ENCODE measurements around the gene CSNK1G2. TPM values are rescaled to one million over a fixed set of nuclear protein-coding genes. Genes with fewer than 3 reads are reported as not detected.
A peak's percentile ranks its signal among the peaks of the same experiment; 100 is the strongest.

Gene CSNK1G2
- total and polyA plus RNA-seq, 2 of the 13 experiments (the other 11 are each of a cell fraction or from before 2014, with no cell fraction given), result 53.8 to 72.5 TPM

DNA sequence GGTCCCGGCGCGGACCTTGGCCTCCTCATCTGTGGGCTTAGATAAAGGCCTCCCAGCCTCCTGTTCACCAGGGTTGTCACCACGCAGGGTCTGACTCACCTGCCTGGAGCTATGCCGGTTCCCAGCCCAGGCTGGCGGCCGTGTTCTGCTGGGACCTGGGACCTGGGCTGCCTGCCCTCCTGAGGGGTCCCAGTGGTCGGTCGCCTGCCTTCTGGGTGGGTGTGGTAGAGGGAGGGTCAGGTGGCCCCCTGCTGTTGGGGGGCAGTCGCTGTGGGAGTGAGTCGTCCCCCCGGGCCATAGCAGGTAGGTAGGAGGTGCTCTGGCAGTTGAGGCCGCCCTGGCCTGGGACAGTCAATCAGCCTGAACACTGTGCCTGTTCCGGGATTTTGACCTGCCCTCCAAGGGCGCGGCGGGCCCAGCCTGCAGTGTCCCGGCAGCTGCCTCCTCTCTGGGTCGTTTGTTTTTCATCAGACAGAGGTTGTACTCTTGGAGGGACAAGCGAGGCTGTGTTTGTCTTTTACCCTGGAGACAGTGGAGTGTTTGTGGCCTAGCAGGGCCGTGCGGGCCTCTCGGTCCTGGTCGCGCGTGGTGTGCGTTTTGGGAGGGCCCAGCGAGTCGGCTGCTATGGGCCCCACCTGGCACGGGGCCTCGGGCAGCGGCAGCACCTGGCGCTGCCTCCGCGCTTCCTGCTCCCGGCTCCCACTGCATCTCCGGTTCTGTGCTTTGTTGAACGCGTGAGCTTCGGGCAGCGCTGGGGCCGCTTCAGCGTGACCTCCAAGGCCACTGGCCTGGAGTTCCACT is 33.2 kb upstream of the CSNK1G2 start (continued):
- TF ChIP-seq GPN1 (CRISPR knock-in tag; IDR thresholded peaks at IDR 0.05; ENCODE audit: borderline replicate concordance) (0 out of 2 replicates have a peak, but pooled peaks have one; percentile 33), ZNF589 (CRISPR knock-in tag; conservative IDR thresholded peaks at IDR 0.05) (no peak), MLX (CRISPR knock-in tag; IDR thresholded peaks at IDR 0.05) (no peak), ZBTB39 (CRISPR knock-in tag; IDR thresholded peaks at IDR 0.05) (no peak), NFYB (CRISPR knock-in tag; IDR thresholded peaks at IDR 0.05) (no peak), SP4 (CRISPR knock-in tag; IDR thresholded peaks at IDR 0.05) (no peak), ZBTB43 (CRISPR knock-in tag; conservative IDR thresholded peaks at IDR 0.05) (no peak), LCORL (IDR thresholded peaks at IDR 0.05) (no peak), LCORL (CRISPR knock-in tag; IDR thresholded peaks at IDR 0.05) (peak; percentile 91), ZNF788 (CRISPR knock-in tag; IDR thresholded peaks at IDR 0.05; ENCODE audit: borderline replicate concordance) (peak; percentile 44; the same call in 1 of the 2 replicates), ZBTB8A (CRISPR knock-in tag; IDR thresholded peaks at IDR 0.05; ENCODE audit: borderline replicate concordance, low read depth) (no peak), MEF2D (CRISPR knock-in tag; IDR thresholded peaks at IDR 0.05) (no peak), SMARCC2 (IDR thresholded peaks at IDR 0.05) (no peak), ZNF10 (CRISPR knock-in tag; IDR thresholded peaks at IDR 0.05; ENCODE audit: borderline replicate concordance, low read depth) (no peak), GTF3A (CRISPR knock-in tag; conservative IDR thresholded peaks at IDR 0.05) (0 out of 2 replicates have a peak, but pooled peaks have one; percentile 33), XBP1 (CRISPR knock-in tag; IDR thresholded peaks at IDR 0.05) (no peak), ZNF234 (CRISPR knock-in tag; conservative IDR thresholded peaks at IDR 0.05) (no peak), ZNF24 (IDR thresholded peaks at IDR 0.05) (no peak)
- TF ChIP-seq, protein P1, sequence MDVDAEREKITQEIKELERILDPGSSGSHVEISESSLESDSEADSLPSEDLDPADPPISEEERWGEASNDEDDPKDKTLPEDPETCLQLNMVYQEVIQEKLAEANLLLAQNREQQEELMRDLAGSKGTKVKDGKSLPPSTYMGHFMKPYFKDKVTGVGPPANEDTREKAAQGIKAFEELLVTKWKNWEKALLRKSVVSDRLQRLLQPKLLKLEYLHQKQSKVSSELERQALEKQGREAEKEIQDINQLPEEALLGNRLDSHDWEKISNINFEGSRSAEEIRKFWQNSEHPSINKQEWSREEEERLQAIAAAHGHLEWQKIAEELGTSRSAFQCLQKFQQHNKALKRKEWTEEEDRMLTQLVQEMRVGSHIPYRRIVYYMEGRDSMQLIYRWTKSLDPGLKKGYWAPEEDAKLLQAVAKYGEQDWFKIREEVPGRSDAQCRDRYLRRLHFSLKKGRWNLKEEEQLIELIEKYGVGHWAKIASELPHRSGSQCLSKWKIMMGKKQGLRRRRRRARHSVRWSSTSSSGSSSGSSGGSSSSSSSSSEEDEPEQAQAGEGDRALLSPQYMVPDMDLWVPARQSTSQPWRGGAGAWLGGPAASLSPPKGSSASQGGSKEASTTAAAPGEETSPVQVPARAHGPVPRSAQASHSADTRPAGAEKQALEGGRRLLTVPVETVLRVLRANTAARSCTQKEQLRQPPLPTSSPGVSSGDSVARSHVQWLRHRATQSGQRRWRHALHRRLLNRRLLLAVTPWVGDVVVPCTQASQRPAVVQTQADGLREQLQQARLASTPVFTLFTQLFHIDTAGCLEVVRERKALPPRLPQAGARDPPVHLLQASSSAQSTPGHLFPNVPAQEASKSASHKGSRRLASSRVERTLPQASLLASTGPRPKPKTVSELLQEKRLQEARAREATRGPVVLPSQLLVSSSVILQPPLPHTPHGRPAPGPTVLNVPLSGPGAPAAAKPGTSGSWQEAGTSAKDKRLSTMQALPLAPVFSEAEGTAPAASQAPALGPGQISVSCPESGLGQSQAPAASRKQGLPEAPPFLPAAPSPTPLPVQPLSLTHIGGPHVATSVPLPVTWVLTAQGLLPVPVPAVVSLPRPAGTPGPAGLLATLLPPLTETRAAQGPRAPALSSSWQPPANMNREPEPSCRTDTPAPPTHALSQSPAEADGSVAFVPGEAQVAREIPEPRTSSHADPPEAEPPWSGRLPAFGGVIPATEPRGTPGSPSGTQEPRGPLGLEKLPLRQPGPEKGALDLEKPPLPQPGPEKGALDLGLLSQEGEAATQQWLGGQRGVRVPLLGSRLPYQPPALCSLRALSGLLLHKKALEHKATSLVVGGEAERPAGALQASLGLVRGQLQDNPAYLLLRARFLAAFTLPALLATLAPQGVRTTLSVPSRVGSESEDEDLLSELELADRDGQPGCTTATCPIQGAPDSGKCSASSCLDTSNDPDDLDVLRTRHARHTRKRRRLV (CRISPR knock-in tag; IDR thresholded peaks at IDR 0.05), result no peak
- TF ChIP-seq, protein P2, sequence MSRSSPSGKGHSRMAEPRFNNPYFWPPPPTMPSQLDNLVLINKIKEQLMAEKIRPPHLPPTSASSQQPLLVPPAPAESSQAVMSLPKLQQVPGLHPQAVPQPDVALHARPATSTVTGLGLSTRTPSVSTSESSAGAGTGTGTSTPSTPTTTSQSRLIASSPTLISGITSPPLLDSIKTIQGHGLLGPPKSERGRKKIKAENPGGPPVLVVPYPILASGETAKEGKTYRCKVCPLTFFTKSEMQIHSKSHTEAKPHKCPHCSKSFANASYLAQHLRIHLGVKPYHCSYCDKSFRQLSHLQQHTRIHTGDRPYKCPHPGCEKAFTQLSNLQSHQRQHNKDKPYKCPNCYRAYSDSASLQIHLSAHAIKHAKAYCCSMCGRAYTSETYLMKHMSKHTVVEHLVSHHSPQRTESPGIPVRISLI (CRISPR knock-in tag; IDR thresholded peaks at IDR 0.05; ENCODE audit: borderline replicate concordance), result no peak
